NCI-H82 (cell line): ENCODE measurements around the gene KRT2.

Source experiments
- DNase-seq: peaks from one replicate; lab custom pipeline; 2025; lab: John Stamatoyannopoulos, UW

The KRT2 gene

GRCh38 chr12:52663420-52663819, 11.4 kb upstream of the KRT2 start:
- no peak for DNase-seq

- no peak for DNase-seq
Measured at GRCh38 chr12:52662918-52663229, 10.9 kb upstream of the KRT2 start.

GRCh38 chr12:52662093-52662917, 10.3 kb upstream of the KRT2 start:
- DNase-seq = no peak

- DNase-seq = no peak
Measured at GRCh38 chr12:52661668-52662067, 9.7 kb upstream of the KRT2 start.

- no peak for DNase-seq
Measured at GRCh38 chr12:52660934-52661499, 9.0 kb upstream of the KRT2 start.

- no peak for DNase-seq
Measured at GRCh38 chr12:52659951-52660350, 7.9 kb upstream of the KRT2 start.

- DNase-seq = no peak
Measured at GRCh38 chr12:52659395-52659794, 7.4 kb upstream of the KRT2 start.

- DNase-seq = no peak
Measured at GRCh38 chr12:52658196-52658595, 6.2 kb upstream of the KRT2 start.

- DNase-seq = no peak
Measured at GRCh38 chr12:52657250-52657902, 5.4 kb upstream of the KRT2 start.

- no peak for DNase-seq
Measured at GRCh38 chr12:52656616-52657015, 4.6 kb upstream of the KRT2 start.

GRCh38 chr12:52655720-52656124, 3.7 kb upstream of the KRT2 start:
- DNase-seq = no peak

- no peak for DNase-seq
Measured at GRCh38 chr12:52655251-52655650, 3.2 kb upstream of the KRT2 start.

- DNase-seq = no peak
Measured at GRCh38 chr12:52650520-52651081, 1.4 kb downstream of the KRT2 start.

GRCh38 chr12:52649066-52649465, 2.9 kb downstream of the KRT2 start:
- DNase-seq = no peak

GRCh38 chr12:52648012-52648550, 3.9 kb downstream of the KRT2 start:
- DNase-seq = no peak

- no peak for DNase-seq
Measured at GRCh38 chr12:52647601-52648000, 4.4 kb downstream of the KRT2 start.

- DNase-seq = no peak
Measured at GRCh38 chr12:52646613-52647012, 5.4 kb downstream of the KRT2 start.

- DNase-seq = no peak
Measured at GRCh38 chr12:52645982-52646381, 6.0 kb downstream of the KRT2 start.

- DNase-seq = no peak
Measured at GRCh38 chr12:52645120-52645761, 6.8 kb downstream of the KRT2 start.

GRCh38 chr12:52644078-52644415, 8.0 kb downstream of the KRT2 start:
- DNase-seq = no peak

GRCh38 chr12:52643233-52644077, 8.6 kb downstream of the KRT2 start:
- DNase-seq = no peak

- no peak for DNase-seq
Measured at GRCh38 chr12:52641468-52641867, 10.5 kb downstream of the KRT2 start.
